WTC11 (cell line): ENCODE data around the gene SAYSD1. TPM values are rescaled to one million over a fixed set of nuclear protein-coding genes. Genes with fewer than 3 reads are reported as not detected.

Experiments
- ATAC-seq: fragments of 200-7000 bp; cut with Tn5 transposase; 2 replicates; pipeline ENCODE4 v1.10.0; 2021; ENCODE audit warnings: mild to moderate bottlenecking, moderate library complexity
- CTCF ChIA-PET: fragments of 300-600 bp; sonication (Branson Sonifier 250); formaldehyde crosslinking; loops from one replicate; lab custom pipeline; 2021; ENCODE audit warnings: antibody characterized with exemption; lab: Charles Lee
- POLR2A ChIA-PET: fragments of 350-600 bp; sonication (Branson Sonifier 250); formaldehyde crosslinking; loops from one replicate; lab custom pipeline; 2021; ENCODE audit warnings: antibody characterized with exemption; lab: Charles Lee
- DNase-seq: peaks from one replicate; pipeline ENCODE4 v3.0.0; 2021; ENCODE audit warnings: low spot score
- H3K27ac Mint-ChIP-seq: 2 replicates; pipeline ENCODE4 v1.8.0; 2021; ENCODE audit warnings: mixed read lengths
- H3K27me3 Mint-ChIP-seq: 2 replicates; pipeline ENCODE4 v1.8.0; 2021; ENCODE audit warnings: low read depth, mild to moderate bottlenecking, moderate library complexity, mixed read lengths
- H3K36me3 Mint-ChIP-seq: 2 replicates; pipeline ENCODE4 v1.8.0; 2021; ENCODE audit warnings: mixed read lengths
- H3K4me1 Mint-ChIP-seq: 2 replicates; pipeline ENCODE4 v1.8.0; 2022; ENCODE audit warnings: mixed read lengths
- H3K4me3 Mint-ChIP-seq: 2 replicates; pipeline ENCODE4 v1.8.0; 2021; ENCODE audit warnings: mild to moderate bottlenecking, moderate library complexity, mixed read lengths
- H3K9me3 Mint-ChIP-seq: 2 replicates; pipeline ENCODE4 v1.8.0; 2021; ENCODE audit warnings: mixed read lengths
- ELF4 ChIP-seq: sonication (generic); formaldehyde crosslinking; IDR thresholded peaks from 2 replicates; pipeline ENCODE4 v1.8.1; 2022; ENCODE audit warnings: low read depth, mild to moderate bottlenecking, moderate library complexity, missing genetic modification reagents
- ESRRA ChIP-seq: sonication (generic); formaldehyde crosslinking; IDR thresholded peaks from 2 replicates; pipeline ENCODE4 v1.8.1; 2022; ENCODE audit warnings: mild to moderate bottlenecking, missing genetic modification reagents, borderline replicate concordance
- ETV6 ChIP-seq: sonication (generic); formaldehyde crosslinking; IDR thresholded peaks from 2 replicates; pipeline ENCODE4 v1.8.1; 2022; ENCODE audit warnings: mild to moderate bottlenecking, missing genetic modification reagents
- FOXP1 ChIP-seq: sonication (generic); formaldehyde crosslinking; IDR thresholded peaks from 2 replicates; pipeline ENCODE4 v1.8.0; 2022; ENCODE audit warnings: missing genetic modification reagents, mild to moderate bottlenecking, moderate library complexity, borderline replicate concordance
- HMGA2 ChIP-seq: fragments of 250-450 bp; sonication (Bioruptor Pico); IDR thresholded peaks from 2 replicates; pipeline ENCODE4 v1.4.0; 2021; ENCODE audit warnings: mild to moderate bottlenecking, moderate library complexity
- JUN ChIP-seq: sonication (generic); formaldehyde crosslinking; IDR thresholded peaks from 2 replicates; pipeline ENCODE4 v1.8.0; 2023; ENCODE audit warnings: mild to moderate bottlenecking, missing genetic modification reagents
- NR2C2 ChIP-seq: sonication (generic); formaldehyde crosslinking; IDR thresholded peaks from 2 replicates; pipeline ENCODE4 v1.8.0; 2022; ENCODE audit warnings: mild to moderate bottlenecking, missing genetic modification reagents
- NR3C1 ChIP-seq: sonication (generic); formaldehyde crosslinking; conservative IDR thresholded peaks from 2 replicates; pipeline ENCODE4 v1.8.1; 2023; ENCODE audit warnings: low read depth, mild to moderate bottlenecking, missing genetic modification reagents
- SMAD3 ChIP-seq: sonication (generic); formaldehyde crosslinking; IDR thresholded peaks from 2 replicates; pipeline ENCODE4 v1.8.0; 2022; ENCODE audit warnings: missing genetic modification reagents, mild to moderate bottlenecking, borderline replicate concordance
- SMAD4 ChIP-seq: sonication (generic); formaldehyde crosslinking; IDR thresholded peaks from 2 replicates; pipeline ENCODE4 v1.8.0; 2022; ENCODE audit warnings: mild to moderate bottlenecking, missing genetic modification reagents
- TCF7 ChIP-seq: sonication (generic); formaldehyde crosslinking; IDR thresholded peaks from 2 replicates; pipeline ENCODE4 v1.8.0; 2022; ENCODE audit warnings: mild to moderate bottlenecking, low read depth, missing genetic modification reagents, moderate library complexity
- ZNF138 ChIP-seq: sonication (generic); formaldehyde crosslinking; conservative IDR thresholded peaks from 2 replicates; pipeline ENCODE4 v1.8.1; 2022; ENCODE audit warnings: mild to moderate bottlenecking, moderate library complexity, missing genetic modification reagents
- ZNF232 ChIP-seq: sonication (generic); formaldehyde crosslinking; IDR thresholded peaks from 2 replicates; pipeline ENCODE4 v1.8.0; 2022; ENCODE audit warnings: mild to moderate bottlenecking, missing genetic modification reagents
- ZNF416 ChIP-seq: fragments of 250-450 bp; sonication (Bioruptor Pico); IDR thresholded peaks from 2 replicates; pipeline ENCODE4 v1.9.0; 2021; ENCODE audit warnings: mild to moderate bottlenecking, inconsistent platforms
- ZNF423 ChIP-seq: fragments of 250-450 bp; sonication (Bioruptor Pico); IDR thresholded peaks from 2 replicates; pipeline ENCODE4 v2.1.2; 2022; ENCODE audit warnings: mild to moderate bottlenecking, moderate library complexity
- total RNA-seq: library from RNA; stranded (reverse); gene quantifications from 3 replicates; pipeline ENCODE4 v1.2.3, GENCODE V29; 2021
- TF ChIP-seq, protein P1 (sequence below): sonication (generic); formaldehyde crosslinking; IDR thresholded peaks from 2 replicates; pipeline ENCODE4 v1.8.1; 2022; ENCODE audit warnings: low read depth, missing genetic modification reagents, borderline replicate concordance
- TF ChIP-seq, protein P2 (sequence below): sonication (generic); formaldehyde crosslinking; IDR thresholded peaks from 2 replicates; pipeline ENCODE4 v1.8.1; 2022; ENCODE audit warnings: low read depth, mild to moderate bottlenecking, moderate library complexity, missing genetic modification reagents, borderline replicate concordance
- TF ChIP-seq, protein P3 (sequence below): sonication (generic); formaldehyde crosslinking; IDR thresholded peaks from 2 replicates; pipeline ENCODE4 v1.8.0; 2022; ENCODE audit warnings: mild to moderate bottlenecking, missing genetic modification reagents
- TF ChIP-seq, protein P4 (sequence below): sonication (generic); formaldehyde crosslinking; IDR thresholded peaks from 2 replicates; pipeline ENCODE4 v1.8.0; 2023; ENCODE audit warnings: missing genetic modification reagents
- TF ChIP-seq, protein P5 (sequence below): sonication (generic); formaldehyde crosslinking; IDR thresholded peaks from 2 replicates; pipeline ENCODE4 v1.8.1; 2023; ENCODE audit warnings: mild to moderate bottlenecking, missing genetic modification reagents
- TF ChIP-seq, protein P6 (sequence below): sonication (generic); formaldehyde crosslinking; IDR thresholded peaks from 2 replicates; pipeline ENCODE4 v1.8.1; 2023; ENCODE audit warnings: mild to moderate bottlenecking, moderate library complexity, missing genetic modification reagents
- TF ChIP-seq, protein P7 (sequence below): fragments of 250-450 bp; sonication (Bioruptor Pico); conservative IDR thresholded peaks from 2 replicates; pipeline ENCODE4 v1.9.0; 2021; ENCODE audit warnings: mild to moderate bottlenecking
- TF ChIP-seq, protein P8 (sequence below): sonication (generic); formaldehyde crosslinking; IDR thresholded peaks from 2 replicates; pipeline ENCODE4 v1.8.1; 2023; ENCODE audit warnings: mild to moderate bottlenecking, missing genetic modification reagents, moderate library complexity

SAYSD1 gene
- total RNA-seq, 1 experiment from 2014 or later = 7.4 TPM

DNA sequence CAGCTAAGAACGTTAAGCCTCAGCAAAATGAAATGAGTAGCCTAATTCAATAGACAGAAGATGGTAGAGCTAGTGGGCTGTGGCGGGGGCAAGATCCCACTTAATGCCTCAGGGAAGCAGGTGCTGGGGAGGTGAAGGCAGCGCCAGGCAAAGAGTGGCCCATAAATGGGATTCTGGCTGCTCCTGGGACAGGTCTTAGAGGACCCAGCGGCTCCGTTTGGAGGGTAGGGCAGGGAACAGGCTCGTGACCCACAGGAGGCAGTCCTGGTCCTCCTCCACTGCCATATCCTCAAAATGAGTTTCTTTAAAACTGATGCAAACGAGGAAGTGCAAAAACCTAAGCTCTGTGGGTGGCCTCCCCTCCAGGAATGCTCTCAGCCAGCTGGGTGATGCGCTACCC, 32.7 kb downstream of the SAYSD1 start:
- no peaks in the 10 kb centered on the region; the same call in 1 of the 2 replicates for H3K27me3 Mint-ChIP-seq
- CTCF ChIA-PET = interaction anchor here (1.0 to 3.2 kb wide), 2 partner anchors 20 to 85 kb away, joined by 3 to 15 read pairs; no protein-coding TSS in a partner anchor

DNA sequence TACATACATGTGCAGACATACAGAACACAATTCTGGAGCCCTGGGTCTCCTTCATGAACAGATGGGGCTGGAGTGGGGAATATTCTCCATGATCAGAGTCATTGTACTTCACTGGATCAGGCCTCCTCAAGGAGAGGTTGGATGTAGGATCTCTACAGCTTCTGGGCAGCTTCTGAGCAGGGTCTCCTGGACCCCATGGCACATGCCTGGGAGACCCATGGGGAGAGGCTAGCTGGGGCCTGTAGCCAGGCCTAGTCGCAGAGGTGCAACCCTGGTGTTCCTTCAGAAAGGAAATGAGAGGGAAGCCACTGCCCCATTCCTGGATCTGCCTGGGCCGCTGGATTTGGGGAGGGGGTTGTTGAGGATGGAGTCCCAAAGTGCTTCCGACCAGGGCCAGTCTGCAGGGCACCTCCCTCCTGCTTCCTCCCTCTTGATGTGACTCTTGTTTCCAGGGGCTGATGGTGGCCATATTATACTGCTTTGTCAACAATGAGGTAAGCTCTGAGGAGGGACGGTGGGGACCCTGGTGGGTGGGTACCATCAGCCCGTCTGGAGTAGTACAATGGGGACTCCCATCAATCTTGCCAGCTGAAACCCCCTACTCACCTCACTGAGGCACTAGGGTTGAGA, 34.6 kb downstream of the SAYSD1 start:
- no peak for DNase-seq
- H3K27me3 Mint-ChIP-seq = no peaks in the 10 kb centered on the region; the same call in 1 of the 2 replicates
- H3K9me3 Mint-ChIP-seq = no peaks in the 10 kb centered on the region
- TF ChIP-seq FOXP1 (no peak), ESRRA (CRISPR knock-in tag) (no peak), SMAD3 (CRISPR knock-in tag) (no peak), ZNF232 (CRISPR knock-in tag) (no peak), NR2C2 (CRISPR knock-in tag) (no peak), NR3C1 (no peak), SMAD4 (no peak), JUN (CRISPR knock-in tag) (no peak), HMGA2 (no peak), ZNF138 (CRISPR knock-in tag) (no peak), ELF4 (CRISPR knock-in tag) (no peak), ETV6 (CRISPR knock-in tag) (no peak), ZNF423 (CRISPR knock-in tag) (no peak)
- TF ChIP-seq, protein P1, sequence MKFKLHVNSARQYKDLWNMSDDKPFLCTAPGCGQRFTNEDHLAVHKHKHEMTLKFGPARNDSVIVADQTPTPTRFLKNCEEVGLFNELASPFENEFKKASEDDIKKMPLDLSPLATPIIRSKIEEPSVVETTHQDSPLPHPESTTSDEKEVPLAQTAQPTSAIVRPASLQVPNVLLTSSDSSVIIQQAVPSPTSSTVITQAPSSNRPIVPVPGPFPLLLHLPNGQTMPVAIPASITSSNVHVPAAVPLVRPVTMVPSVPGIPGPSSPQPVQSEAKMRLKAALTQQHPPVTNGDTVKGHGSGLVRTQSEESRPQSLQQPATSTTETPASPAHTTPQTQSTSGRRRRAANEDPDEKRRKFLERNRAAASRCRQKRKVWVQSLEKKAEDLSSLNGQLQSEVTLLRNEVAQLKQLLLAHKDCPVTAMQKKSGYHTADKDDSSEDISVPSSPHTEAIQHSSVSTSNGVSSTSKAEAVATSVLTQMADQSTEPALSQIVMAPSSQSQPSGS (CRISPR knock-in tag) = no peak
- TF ChIP-seq, protein P2, sequence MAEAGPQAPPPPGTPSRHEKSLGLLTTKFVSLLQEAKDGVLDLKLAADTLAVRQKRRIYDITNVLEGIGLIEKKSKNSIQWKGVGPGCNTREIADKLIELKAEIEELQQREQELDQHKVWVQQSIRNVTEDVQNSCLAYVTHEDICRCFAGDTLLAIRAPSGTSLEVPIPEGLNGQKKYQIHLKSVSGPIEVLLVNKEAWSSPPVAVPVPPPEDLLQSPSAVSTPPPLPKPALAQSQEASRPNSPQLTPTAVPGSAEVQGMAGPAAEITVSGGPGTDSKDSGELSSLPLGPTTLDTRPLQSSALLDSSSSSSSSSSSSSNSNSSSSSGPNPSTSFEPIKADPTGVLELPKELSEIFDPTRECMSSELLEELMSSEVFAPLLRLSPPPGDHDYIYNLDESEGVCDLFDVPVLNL (CRISPR knock-in tag) = no peak
- TF ChIP-seq, protein P3, sequence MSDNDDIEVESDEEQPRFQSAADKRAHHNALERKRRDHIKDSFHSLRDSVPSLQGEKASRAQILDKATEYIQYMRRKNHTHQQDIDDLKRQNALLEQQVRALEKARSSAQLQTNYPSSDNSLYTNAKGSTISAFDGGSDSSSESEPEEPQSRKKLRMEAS = no peak
- TF ChIP-seq, protein P4, sequence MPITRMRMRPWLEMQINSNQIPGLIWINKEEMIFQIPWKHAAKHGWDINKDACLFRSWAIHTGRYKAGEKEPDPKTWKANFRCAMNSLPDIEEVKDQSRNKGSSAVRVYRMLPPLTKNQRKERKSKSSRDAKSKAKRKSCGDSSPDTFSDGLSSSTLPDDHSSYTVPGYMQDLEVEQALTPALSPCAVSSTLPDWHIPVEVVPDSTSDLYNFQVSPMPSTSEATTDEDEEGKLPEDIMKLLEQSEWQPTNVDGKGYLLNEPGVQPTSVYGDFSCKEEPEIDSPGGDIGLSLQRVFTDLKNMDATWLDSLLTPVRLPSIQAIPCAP (CRISPR knock-in tag) = no peak
- TF ChIP-seq, protein P5, sequence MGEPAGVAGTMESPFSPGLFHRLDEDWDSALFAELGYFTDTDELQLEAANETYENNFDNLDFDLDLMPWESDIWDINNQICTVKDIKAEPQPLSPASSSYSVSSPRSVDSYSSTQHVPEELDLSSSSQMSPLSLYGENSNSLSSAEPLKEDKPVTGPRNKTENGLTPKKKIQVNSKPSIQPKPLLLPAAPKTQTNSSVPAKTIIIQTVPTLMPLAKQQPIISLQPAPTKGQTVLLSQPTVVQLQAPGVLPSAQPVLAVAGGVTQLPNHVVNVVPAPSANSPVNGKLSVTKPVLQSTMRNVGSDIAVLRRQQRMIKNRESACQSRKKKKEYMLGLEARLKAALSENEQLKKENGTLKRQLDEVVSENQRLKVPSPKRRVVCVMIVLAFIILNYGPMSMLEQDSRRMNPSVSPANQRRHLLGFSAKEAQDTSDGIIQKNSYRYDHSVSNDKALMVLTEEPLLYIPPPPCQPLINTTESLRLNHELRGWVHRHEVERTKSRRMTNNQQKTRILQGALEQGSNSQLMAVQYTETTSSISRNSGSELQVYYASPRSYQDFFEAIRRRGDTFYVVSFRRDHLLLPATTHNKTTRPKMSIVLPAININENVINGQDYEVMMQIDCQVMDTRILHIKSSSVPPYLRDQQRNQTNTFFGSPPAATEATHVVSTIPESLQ (CRISPR knock-in tag) = no peak
- TF ChIP-seq, protein P6, sequence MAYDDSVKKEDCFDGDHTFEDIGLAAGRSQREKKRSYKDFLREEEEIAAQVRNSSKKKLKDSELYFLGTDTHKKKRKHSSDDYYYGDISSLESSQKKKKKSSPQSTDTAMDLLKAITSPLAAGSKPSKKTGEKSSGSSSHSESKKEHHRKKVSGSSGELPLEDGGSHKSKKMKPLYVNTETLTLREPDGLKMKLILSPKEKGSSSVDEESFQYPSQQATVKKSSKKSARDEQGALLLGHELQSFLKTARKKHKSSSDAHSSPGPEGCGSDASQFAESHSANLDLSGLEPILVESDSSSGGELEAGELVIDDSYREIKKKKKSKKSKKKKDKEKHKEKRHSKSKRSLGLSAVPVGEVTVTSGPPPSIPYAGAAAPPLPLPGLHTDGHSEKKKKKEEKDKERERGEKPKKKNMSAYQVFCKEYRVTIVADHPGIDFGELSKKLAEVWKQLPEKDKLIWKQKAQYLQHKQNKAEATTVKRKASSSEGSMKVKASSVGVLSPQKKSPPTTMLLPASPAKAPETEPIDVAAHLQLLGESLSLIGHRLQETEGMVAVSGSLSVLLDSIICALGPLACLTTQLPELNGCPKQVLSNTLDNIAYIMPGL (CRISPR knock-in tag) = no peak
- TF ChIP-seq, all 79 proteins: peak for 0
- Mint-ChIP-seq H3K27ac (no peak overlapping the region), H3K4me1 (peaks cover 5% of the 10 kb centered on the region; the same call in 1 of the 2 replicates), H3K36me3 (no peaks in the 10 kb centered on the region), H3K4me3 (no peak overlapping the region)
- CTCF ChIA-PET = interaction anchor here (1.4 kb wide), 1 partner anchor 83 kb away, joined by 4 read pairs; no protein-coding TSS in a partner anchor
- ATAC-seq = no peak
- POLR2A ChIA-PET = no interaction called here

More for the DNA sequence above, 32.7 kb downstream of the SAYSD1 start:
- H3K4me1 Mint-ChIP-seq = peaks cover 10% of the 10 kb centered on the region
- no peak for DNase-seq
- no peak overlapping the region for H3K4me3 Mint-ChIP-seq
- POLR2A ChIA-PET = interaction anchor here (0.5 to 0.6 kb wide), 2 partner anchors 27 to 1917 kb away, joined by 3 read pairs; no protein-coding TSS in a partner anchor
- no peaks in the 10 kb centered on the region for H3K36me3 Mint-ChIP-seq
- no peak for ATAC-seq
- no peaks in the 10 kb centered on the region for H3K9me3 Mint-ChIP-seq
- H3K27ac Mint-ChIP-seq = no peak overlapping the region
- TF ChIP-seq, protein P7, sequence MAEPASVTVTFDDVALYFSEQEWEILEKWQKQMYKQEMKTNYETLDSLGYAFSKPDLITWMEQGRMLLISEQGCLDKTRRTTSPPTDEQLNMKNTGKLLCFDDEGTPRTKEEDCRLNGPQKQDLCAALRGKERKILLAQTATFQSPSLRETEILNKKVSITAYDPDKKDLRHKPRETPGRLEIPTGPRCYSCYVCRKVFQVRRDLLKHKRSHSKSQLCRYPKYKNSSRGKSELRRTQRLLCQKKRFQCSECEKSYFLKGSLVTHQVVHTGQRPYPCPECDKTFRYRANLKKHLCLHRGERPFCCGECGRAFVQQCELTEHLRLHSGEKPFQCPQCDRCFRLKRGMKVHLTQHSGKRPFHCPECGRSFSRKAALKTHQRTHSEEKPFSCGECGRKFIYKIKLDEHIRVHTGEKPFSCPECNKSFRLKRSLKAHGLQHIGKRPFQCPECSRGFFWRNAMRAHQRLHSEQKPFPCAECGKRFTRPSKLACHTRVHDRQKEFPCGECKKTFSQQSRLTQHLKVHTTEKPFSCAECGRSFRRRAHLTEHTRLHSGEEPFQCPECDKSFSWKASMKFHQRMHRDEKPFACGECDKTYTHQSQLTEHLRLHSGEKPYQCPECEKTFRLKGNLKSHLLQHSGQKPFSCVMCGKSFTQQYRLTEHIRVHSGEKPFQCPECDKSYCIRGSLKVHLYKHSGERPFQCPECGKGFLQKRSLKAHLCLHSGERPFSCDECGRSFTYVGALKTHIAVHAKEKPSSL (CRISPR knock-in tag) = no peak
- no peak for TF ChIP-seq SMAD3 (CRISPR knock-in tag)
- TF ChIP-seq, protein P8, sequence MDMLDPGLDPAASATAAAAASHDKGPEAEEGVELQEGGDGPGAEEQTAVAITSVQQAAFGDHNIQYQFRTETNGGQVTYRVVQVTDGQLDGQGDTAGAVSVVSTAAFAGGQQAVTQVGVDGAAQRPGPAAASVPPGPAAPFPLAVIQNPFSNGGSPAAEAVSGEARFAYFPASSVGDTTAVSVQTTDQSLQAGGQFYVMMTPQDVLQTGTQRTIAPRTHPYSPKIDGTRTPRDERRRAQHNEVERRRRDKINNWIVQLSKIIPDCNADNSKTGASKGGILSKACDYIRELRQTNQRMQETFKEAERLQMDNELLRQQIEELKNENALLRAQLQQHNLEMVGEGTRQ (CRISPR knock-in tag) = no peak
- no peak for TF ChIP-seq ZNF416
- no peak for TF ChIP-seq TCF7 (CRISPR knock-in tag)
